IMR-90 (cell line): ENCODE data around the gene RNF34. TPM values are rescaled to one million over a fixed set of nuclear protein-coding genes. Genes with fewer than 3 reads are reported as not detected.

ENCODE experiments used
- ATAC-seq: fragments of 200-7000 bp; cut with Tn5 transposase; 2 replicates; pipeline ENCODE4 v1.9.1; 2020; ENCODE audit warnings: low read depth, mild to moderate bottlenecking, moderate library complexity
- BruUV-seq: library from RNA; stranded (reverse); fragments of 400-500 nt; replicated peaks from 2 replicates; lab custom pipeline; 2021; lab: Mats Ljungman, UMichigan
- CTCF ChIA-PET: fragments of 300-600 bp; formaldehyde crosslinking; extraction: SDS; loops from one replicate; lab custom pipeline; 2021; ENCODE audit warnings: antibody characterized with exemption; lab: Yijun Ruan, JAX
- POLR2A ChIA-PET: fragments of 300-600 bp; sonication (Branson Sonifier 250); formaldehyde crosslinking; loops from one replicate; lab custom pipeline; 2022; ENCODE audit warnings: antibody characterized with exemption; ENCODE audit not compliant: unreplicated experiment; lab: Charles Lee
- DNase-seq: peaks from one replicate; pipeline ENCODE4 v3.0.0; 2013
- H2AFZ ChIP-seq: replicated peaks from 2 replicates; pipeline ENCODE3; 2013; ENCODE audit warnings: low read length, mild to moderate bottlenecking; ENCODE audit not compliant: poor library complexity
- H2AK5ac ChIP-seq: 2 replicates; pipeline ENCODE4 v1.6.1; 2013; ENCODE audit warnings: low read depth, low read length, inconsistent platforms
- H2AK9ac ChIP-seq: replicated peaks from 2 replicates; pipeline ENCODE3; 2013; ENCODE audit warnings: mild to moderate bottlenecking, low read depth, low read length, moderate library complexity; ENCODE audit not compliant: poor library complexity
- H2BK120ac ChIP-seq: 2 replicates; pipeline ENCODE4 v1.6.1; 2013; ENCODE audit warnings: low read depth, low read length, inconsistent platforms
- H2BK15ac ChIP-seq: 3 replicates; pipeline ENCODE4 v1.6.1; 2013; ENCODE audit warnings: low read depth, low read length, inconsistent platforms
- H2BK20ac ChIP-seq: 2 replicates; pipeline ENCODE4 v1.6.1; 2013; ENCODE audit warnings: low read depth, mild to moderate bottlenecking, inconsistent platforms, low read length, moderate library complexity
- H2BK5ac ChIP-seq: 2 replicates; pipeline ENCODE4 v1.6.1; 2013; ENCODE audit warnings: mild to moderate bottlenecking, low read depth, low read length, inconsistent platforms; ENCODE audit not compliant: poor library complexity, severe bottlenecking
- H3K14ac ChIP-seq: replicated peaks from 2 replicates; pipeline ENCODE4 v1.6.1; 2013; ENCODE audit warnings: low read depth, low read length, inconsistent platforms
- H3K18ac ChIP-seq: 2 replicates; pipeline ENCODE4 v1.6.1; 2013; ENCODE audit warnings: low read depth, low read length, control low read depth
- H3K23ac ChIP-seq: 2 replicates; pipeline ENCODE4 v1.6.1; 2013; ENCODE audit warnings: low read depth, low read length, inconsistent platforms
- H3K27ac ChIP-seq: 2 replicates; pipeline ENCODE4 v1.5.1; 2013; ENCODE audit warnings: mild to moderate bottlenecking, control low read depth, low read length; ENCODE audit not compliant: insufficient read depth
- H3K27me3 ChIP-seq: 2 replicates; pipeline ENCODE4 v1.6.1; 2013; ENCODE audit warnings: low read length; ENCODE audit not compliant: control insufficient read depth, insufficient read depth
- H3K36me3 ChIP-seq: 2 replicates; pipeline ENCODE4 v1.6.1; 2013; ENCODE audit warnings: low read length, mixed read lengths; ENCODE audit not compliant: control insufficient read depth, insufficient read depth
- H3K4ac ChIP-seq: 2 replicates; pipeline ENCODE4 v1.6.1; 2013; ENCODE audit warnings: low read depth, low read length, inconsistent platforms
- H3K4me1 ChIP-seq: 2 replicates; pipeline ENCODE4 v1.6.1; 2013; ENCODE audit warnings: low read length, mixed read lengths; ENCODE audit not compliant: control insufficient read depth, insufficient read depth
- H3K4me2 ChIP-seq: 2 replicates; pipeline ENCODE4 v1.6.1; 2013; ENCODE audit warnings: low read depth, mild to moderate bottlenecking, control low read depth, low read length, moderate library complexity
- H3K4me3 ChIP-seq: 2 replicates; pipeline ENCODE4 v1.5.1; 2013; ENCODE audit warnings: low read depth, mild to moderate bottlenecking, control low read depth, low read length, moderate library complexity; ENCODE audit not compliant: insufficient read depth
- H3K56ac ChIP-seq: 2 replicates; pipeline ENCODE4 v1.6.1; 2013; ENCODE audit warnings: low read length, inconsistent platforms; ENCODE audit not compliant: insufficient read depth; ENCODE audit errors: extremely low read depth
- H3K79me1 ChIP-seq, 2 experiments: 2 replicates each; pipeline ENCODE4 v1.6.1; 2013; ENCODE audit warnings: low read length in 2 of 2, inconsistent platforms in 1 of 2, low read depth in 1 of 2
- H3K9ac ChIP-seq: 2 replicates; pipeline ENCODE4 v1.6.1; 2013; ENCODE audit warnings: low read depth, low read length, control low read depth
- H3K9me1 ChIP-seq: 2 replicates; pipeline ENCODE4 v1.6.1; 2013; ENCODE audit warnings: low read length, inconsistent platforms; ENCODE audit not compliant: insufficient read depth
- H3K9me3 ChIP-seq: 2 replicates; pipeline ENCODE4 v1.6.1; 2013; ENCODE audit warnings: low read length; ENCODE audit not compliant: control insufficient read depth, insufficient read depth
- H4K20me1 ChIP-seq: 2 replicates; pipeline ENCODE4 v1.6.1; 2013; ENCODE audit warnings: low read length, inconsistent platforms; ENCODE audit not compliant: insufficient read depth
- H4K5ac ChIP-seq: 2 replicates; pipeline ENCODE4 v1.6.1; 2013; ENCODE audit warnings: mild to moderate bottlenecking, low read depth, low read length, control low read depth
- H4K8ac ChIP-seq, 2 experiments: 2 replicates each; pipeline ENCODE4 v1.6.1; 2013; ENCODE audit warnings: low read depth in 2 of 2, low read length in 2 of 2, control low read depth in 1 of 2, inconsistent platforms in 1 of 2
- H4K91ac ChIP-seq: 2 replicates; pipeline ENCODE4 v1.6.1; 2013; ENCODE audit warnings: low read depth, low read length, inconsistent platforms; ENCODE audit not compliant: insufficient read depth
- CHD1 ChIP-seq: IDR thresholded peaks from 2 replicates; pipeline ENCODE4 v1.6.1; 2012; ENCODE audit warnings: low read depth, low read length, improper control_type of control experiment
- MAZ ChIP-seq: IDR thresholded peaks from 2 replicates; pipeline ENCODE4 v1.6.1; 2012; ENCODE audit warnings: low read depth, mild to moderate bottlenecking, low read length, improper control_type of control experiment, moderate library complexity, borderline replicate concordance
- MXI1 ChIP-seq: IDR thresholded peaks from 2 replicates; pipeline ENCODE4 v1.6.1; 2012; ENCODE audit warnings: low read depth, mild to moderate bottlenecking, low read length, moderate library complexity, borderline replicate concordance
- NFE2L2 ChIP-seq: fragments of 150-350 bp; IDR thresholded peaks from 2 replicates; pipeline ENCODE4 v1.6.1; 2016; ENCODE audit warnings: low read depth, mild to moderate bottlenecking, low read length
- WGBS, 2 experiments: methylation state at CpG; one replicate each; pipeline versions ENCODE4 v1.1.5 to v1.1.7; 2013; ENCODE audit warnings: missing lambda C conversion rate in 2 of 2; ENCODE audit not compliant: insufficient read length in 1 of 2; ENCODE audit errors: extremely low coverage in 2 of 2; 5-methylcytosine and 5-hydroxymethylcytosine counted together
- dilution Hi-C: fragments of 300-500 bp; cut with HindIII; formaldehyde crosslinking; loops from one replicate; pipeline ENCODE4 v1.14.3; 2018; ENCODE audit warnings: low sequenced_read_pairs; ENCODE audit not compliant: unreplicated experiment
- in situ Hi-C: fragments of 300-500 bp; cut with MboI; formaldehyde crosslinking; loops from 3 replicates; pipeline ENCODE4 v1.14.3; 2019; ENCODE audit warnings: low sequenced_read_pairs, inconsistent platforms, mixed read lengths
- intact Hi-C: fragments of 100-400 bp; cut with micrococcal nuclease; formaldehyde crosslinking; loops from 2 replicates; pipeline ENCODE4 v1.10.0; 2022
- polyA plus RNA-seq, 3 experiments: library from polyadenylated mRNA; depleted of rRNA; stranded (reverse); fragments of >200 nt; gene quantifications; 2 replicates each; pipeline ENCODE4 v1.2.3, GENCODE V29; 2012; ENCODE audit warnings: low replicate concordance in 1 of 3
- total RNA-seq: library from RNA; depleted of rRNA; stranded (reverse); fragments of >200 nt; gene quantifications from 2 replicates; pipeline ENCODE4 v1.2.3, GENCODE V29; 2012
- TF ChIP-seq, protein P1 (sequence below): fragments of 150-350 bp; IDR thresholded peaks from 2 replicates; pipeline ENCODE4 v1.6.1; 2017; ENCODE audit warnings: mild to moderate bottlenecking, antibody characterized with exemption, low read length, low read depth
- TF ChIP-seq, protein P2 (sequence below): conservative IDR thresholded peaks from 2 replicates; pipeline ENCODE4 v1.5.1; 2012; ENCODE audit warnings: mild to moderate bottlenecking, low read depth, low read length, improper control_type of control experiment
- TF ChIP-seq, protein P3 (sequence below): fragments of 150-350 bp; IDR thresholded peaks from 2 replicates; pipeline ENCODE4 v1.6.1; 2016; ENCODE audit warnings: low read depth, mild to moderate bottlenecking, low read length, moderate library complexity, borderline replicate concordance

RNF34 gene
- total and polyA plus RNA-seq, 2 of the 4 experiments (the other 2 are of a cell fraction) = 33.2 to 69.5 TPM

DNA sequence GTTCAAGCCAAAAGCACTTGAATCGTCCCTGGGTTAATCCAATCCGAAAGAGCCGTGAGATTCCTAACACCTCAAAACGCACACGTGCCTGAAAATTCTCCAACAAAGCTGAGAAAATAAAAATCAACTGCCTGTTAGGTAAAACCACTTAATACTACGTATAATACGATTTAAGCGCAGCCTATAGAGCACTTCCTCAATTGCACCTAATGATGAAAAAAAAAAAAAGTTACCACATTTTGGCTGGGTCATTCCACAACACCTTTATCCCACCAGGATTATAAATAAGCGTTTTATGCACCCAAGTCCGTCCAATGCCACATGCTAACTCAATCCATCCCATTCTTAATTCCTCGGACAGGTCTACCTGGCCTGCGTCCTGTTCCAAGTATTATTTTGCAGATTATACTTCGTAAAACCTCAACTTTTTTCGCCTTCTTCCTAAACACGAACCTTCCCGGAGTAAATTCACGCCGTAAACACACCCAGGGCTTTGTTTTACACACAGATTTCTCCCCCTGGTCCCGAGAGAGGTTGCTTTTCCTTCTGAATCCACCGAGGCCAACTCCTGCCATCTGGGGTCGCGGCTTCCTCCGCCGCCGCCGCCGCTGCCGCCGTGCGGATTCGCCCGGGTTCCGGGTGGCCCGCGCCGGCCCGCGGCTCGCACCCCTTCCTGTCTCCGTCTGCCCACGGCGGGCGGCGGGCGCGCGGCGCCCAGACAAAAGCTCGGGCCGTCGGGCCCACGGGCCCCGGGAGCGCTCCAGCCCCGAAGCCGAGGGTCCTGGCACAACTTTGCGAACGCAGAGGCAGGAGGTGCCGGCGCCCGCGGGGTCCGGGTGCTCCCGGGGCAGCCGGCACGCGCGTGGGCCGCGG, 66.2 kb downstream of the RNF34 start:
- no peak for TF ChIP-seq MAZ
- TF ChIP-seq, protein P1, sequence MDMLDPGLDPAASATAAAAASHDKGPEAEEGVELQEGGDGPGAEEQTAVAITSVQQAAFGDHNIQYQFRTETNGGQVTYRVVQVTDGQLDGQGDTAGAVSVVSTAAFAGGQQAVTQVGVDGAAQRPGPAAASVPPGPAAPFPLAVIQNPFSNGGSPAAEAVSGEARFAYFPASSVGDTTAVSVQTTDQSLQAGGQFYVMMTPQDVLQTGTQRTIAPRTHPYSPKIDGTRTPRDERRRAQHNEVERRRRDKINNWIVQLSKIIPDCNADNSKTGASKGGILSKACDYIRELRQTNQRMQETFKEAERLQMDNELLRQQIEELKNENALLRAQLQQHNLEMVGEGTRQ = no peak
- no peak for TF ChIP-seq MXI1
- TF ChIP-seq, protein P2, sequence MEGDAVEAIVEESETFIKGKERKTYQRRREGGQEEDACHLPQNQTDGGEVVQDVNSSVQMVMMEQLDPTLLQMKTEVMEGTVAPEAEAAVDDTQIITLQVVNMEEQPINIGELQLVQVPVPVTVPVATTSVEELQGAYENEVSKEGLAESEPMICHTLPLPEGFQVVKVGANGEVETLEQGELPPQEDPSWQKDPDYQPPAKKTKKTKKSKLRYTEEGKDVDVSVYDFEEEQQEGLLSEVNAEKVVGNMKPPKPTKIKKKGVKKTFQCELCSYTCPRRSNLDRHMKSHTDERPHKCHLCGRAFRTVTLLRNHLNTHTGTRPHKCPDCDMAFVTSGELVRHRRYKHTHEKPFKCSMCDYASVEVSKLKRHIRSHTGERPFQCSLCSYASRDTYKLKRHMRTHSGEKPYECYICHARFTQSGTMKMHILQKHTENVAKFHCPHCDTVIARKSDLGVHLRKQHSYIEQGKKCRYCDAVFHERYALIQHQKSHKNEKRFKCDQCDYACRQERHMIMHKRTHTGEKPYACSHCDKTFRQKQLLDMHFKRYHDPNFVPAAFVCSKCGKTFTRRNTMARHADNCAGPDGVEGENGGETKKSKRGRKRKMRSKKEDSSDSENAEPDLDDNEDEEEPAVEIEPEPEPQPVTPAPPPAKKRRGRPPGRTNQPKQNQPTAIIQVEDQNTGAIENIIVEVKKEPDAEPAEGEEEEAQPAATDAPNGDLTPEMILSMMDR = no peak
- no peak for TF ChIP-seq NFE2L2
- no peak for TF ChIP-seq CHD1
- TF ChIP-seq, protein P3, sequence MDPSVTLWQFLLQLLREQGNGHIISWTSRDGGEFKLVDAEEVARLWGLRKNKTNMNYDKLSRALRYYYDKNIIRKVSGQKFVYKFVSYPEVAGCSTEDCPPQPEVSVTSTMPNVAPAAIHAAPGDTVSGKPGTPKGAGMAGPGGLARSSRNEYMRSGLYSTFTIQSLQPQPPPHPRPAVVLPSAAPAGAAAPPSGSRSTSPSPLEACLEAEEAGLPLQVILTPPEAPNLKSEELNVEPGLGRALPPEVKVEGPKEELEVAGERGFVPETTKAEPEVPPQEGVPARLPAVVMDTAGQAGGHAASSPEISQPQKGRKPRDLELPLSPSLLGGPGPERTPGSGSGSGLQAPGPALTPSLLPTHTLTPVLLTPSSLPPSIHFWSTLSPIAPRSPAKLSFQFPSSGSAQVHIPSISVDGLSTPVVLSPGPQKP = no peak
- Histone ChIP-seq H3K27me3 (no peaks in the 10 kb centered on the region), H3K9me3 (no peaks in the 10 kb centered on the region), H3K4me2 (peak overlapping the region; percentile 100), H2BK15ac (no peak overlapping the region), H2AK5ac (peak overlapping the region; percentile 42; the same call in 1 of the 2 replicates), H3K9ac (peak overlapping the region; percentile 96), H3K23ac (peak overlapping the region; percentile 32), H3K18ac (no peak overlapping the region; the same call in 1 of the 2 replicates), H2AFZ (peak overlapping the region; percentile 81), H3K27ac (peak overlapping the region; percentile 79), H2BK120ac (no peak overlapping the region), H3K36me3 (no peaks in the 10 kb centered on the region; the same call in 1 of the 2 replicates), H4K91ac (no peak overlapping the region; the same call in 1 of the 2 replicates), H2BK5ac (peak overlapping the region; percentile 73), H4K8ac (peak overlapping the region; percentile 26 to 42; a peak in 2 of 4 replicates), H3K9me1 (peaks cover 5% of the 10 kb centered on the region; the same call in 1 of the 2 replicates), H4K5ac (no peak overlapping the region; the same call in 1 of the 2 replicates), H3K4me1 (peaks cover 3% of the 10 kb centered on the region; the same call in 1 of the 2 replicates), H3K4me3 (peak overlapping the region; percentile 78), H2BK20ac (no peak overlapping the region), H3K14ac (peak overlapping the region; percentile 6), H3K56ac (peak overlapping the region; percentile 43; the same call in 1 of the 2 replicates), H2AK9ac (peak overlapping the region; percentile 40), H3K79me1 (peaks cover 17 to 55% of the 10 kb centered on the region in 2 experiments), H3K4ac (peak overlapping the region; percentile 13; the same call in 1 of the 2 replicates), H4K20me1 (peaks cover 38% of the 10 kb centered on the region)
- DNase-seq = no peak
- WGBS, 2 experiments = 18% methylated on average over 19 of the region's 70 CpGs; no CpG with 5 or more reads in 1 of the 2 experiments
- dilution Hi-C loops = no loop called here
- intact Hi-C loops = no loop called here
- in situ Hi-C loops = no loop called here
- CTCF ChIA-PET = interaction anchor here (0.6 kb wide), 1 partner anchor 134 kb away, joined by 3 read pairs; no protein-coding TSS in a partner anchor
- peak; percentile 3 for ATAC-seq
- no TSS peak for BruUV-seq
- POLR2A ChIA-PET = interaction anchor here (0.6 kb wide), 1 partner anchor 45 kb away, joined by 7 read pairs; no protein-coding TSS in a partner anchor
